ENCODE measurements around the gene MAP4K4. TPM values are rescaled to one million over a fixed set of nuclear protein-coding genes. Genes with fewer than 3 reads are reported as not detected.
"Not testable (repeated sequence)": the region's sequence is repeated elsewhere in the genome, so short reads cannot be mapped to it uniquely, and the experiment has no call there.

The MAP4K4 gene
- total RNA-seq, 3 donors from 2014 or later: 30.7 to 36.9 (median 34.7) TPM

DNA sequence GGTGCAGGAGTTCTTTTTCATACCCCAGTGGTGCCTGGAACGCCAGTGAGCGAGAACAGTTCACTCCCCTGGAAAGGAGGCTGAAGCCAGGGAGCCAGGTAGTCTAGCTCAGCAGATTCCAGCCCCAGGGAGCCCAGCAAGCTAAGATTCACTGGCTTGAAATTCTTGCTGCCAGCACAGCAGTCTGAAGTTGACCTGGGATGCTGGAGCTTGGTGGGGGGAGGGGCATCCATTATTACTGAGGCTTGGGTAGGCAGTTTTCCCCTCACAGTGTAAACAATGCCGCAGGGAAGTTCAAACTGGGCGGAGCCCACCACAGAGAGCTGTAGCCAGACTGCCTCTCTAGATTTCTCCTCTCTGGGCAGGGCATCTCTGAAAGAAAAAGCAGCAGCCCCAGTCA, 238.3 kb downstream of the MAP4K4 start:
- H3K4me3 Mint-ChIP-seq; DNase-seq; ATAC-seq; H3K36me3 Mint-ChIP-seq (ENCODE audit: insufficient read depth); H3K4me1 Mint-ChIP-seq (ENCODE audit: low read depth): not testable (repeated sequence)
- Mint-ChIP-seq H3K9me3 (peaks cover 13% of the 10 kb centered on the region), H3K27me3 (ENCODE audit: low read depth) (peaks cover 21% of the 10 kb centered on the region)

DNA sequence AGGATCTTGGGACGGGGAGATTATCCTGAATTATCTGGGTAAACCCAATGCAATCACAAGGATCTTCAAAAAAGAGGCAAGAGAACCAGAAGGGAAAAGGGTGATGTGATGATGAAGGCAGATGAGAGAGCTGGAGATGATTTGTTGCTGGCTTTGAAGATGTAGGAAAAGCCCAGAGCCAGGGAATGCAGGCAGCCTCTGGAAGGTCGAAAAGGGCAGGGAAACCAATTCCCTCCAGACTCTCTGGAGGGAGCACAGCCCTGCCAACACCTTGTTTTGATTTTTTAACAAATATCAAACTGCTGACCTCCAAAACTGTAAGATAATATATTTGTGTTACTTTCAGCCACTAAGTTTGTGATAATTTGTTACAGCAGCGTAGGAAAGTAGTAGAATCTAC, 245.3 kb downstream of the MAP4K4 start:
- Mint-ChIP-seq H3K4me1 (ENCODE audit: low read depth) (no peaks in the 10 kb centered on the region), H3K9me3 (peaks cover 11% of the 10 kb centered on the region), H3K27me3 (ENCODE audit: low read depth) (peaks cover 7% of the 10 kb centered on the region), H3K36me3 (ENCODE audit: insufficient read depth) (no peaks in the 10 kb centered on the region), H3K4me3 (no peak overlapping the region)
- DNase-seq (no peak), ATAC-seq (no peak)

Other genes starting within 250 kb of the MAP4K4 start
- gene RFX8, start 222.6 kb upstream of the MAP4K4 start, total RNA-seq: not detected